DOHH2 (cell line): ENCODE data around the gene MAP4K3.

Source experiments
- H3F3A ChIP-seq: fragments of 200-600 bp; sonication (generic), shearing (Covaris generic); 2 replicates; pipeline ENCODE4 v1.6.0; 2016; ENCODE audit warnings: antibody characterized with exemption, mild to moderate bottlenecking; ENCODE audit not compliant: control insufficient read depth, insufficient read depth
- H3K27ac ChIP-seq: fragments of 200-600 bp; sonication (generic); 2 replicates; pipeline ENCODE4 v1.5.1; 2014; ENCODE audit warnings: low read depth, mild to moderate bottlenecking, low read length, moderate library complexity
- H3K27me3 ChIP-seq: fragments of 200-600 bp; sonication (generic); 2 replicates; pipeline ENCODE4 v1.6.1; 2014; ENCODE audit warnings: mild to moderate bottlenecking, low read length, mixed read lengths; ENCODE audit not compliant: control insufficient read depth
- H3K36me3 ChIP-seq: fragments of 200-600 bp; sonication (generic); 2 replicates; pipeline ENCODE4 v1.6.1; 2014; ENCODE audit warnings: mild to moderate bottlenecking, low read length, moderate library complexity, mixed read lengths; ENCODE audit not compliant: control insufficient read depth
- H3K4me1 ChIP-seq: fragments of 200-600 bp; sonication (generic); 2 replicates; pipeline ENCODE4 v1.6.1; 2014; ENCODE audit warnings: mild to moderate bottlenecking, low read length, mixed read lengths; ENCODE audit not compliant: control insufficient read depth
- H3K4me2 ChIP-seq: fragments of 200-600 bp; sonication (generic); 2 replicates; pipeline ENCODE4 v1.6.0; 2014; ENCODE audit warnings: mild to moderate bottlenecking, low read length, moderate library complexity
- H3K4me3 ChIP-seq: fragments of 200-600 bp; sonication (generic); 2 replicates; pipeline ENCODE4 v1.5.1; 2014; ENCODE audit warnings: mild to moderate bottlenecking, low read length, mixed read lengths
- H3K79me2 ChIP-seq: fragments of 200-600 bp; sonication (generic); 2 replicates; pipeline ENCODE4 v1.6.1; 2014; ENCODE audit warnings: mild to moderate bottlenecking, low read length, mixed read lengths; ENCODE audit not compliant: control insufficient read depth
- H3K9me2 ChIP-seq: fragments of 200-600 bp; sonication (generic); replicated peaks from 2 replicates; pipeline ENCODE4 v1.6.1; 2014; ENCODE audit warnings: mild to moderate bottlenecking, low read length, mixed read lengths; ENCODE audit not compliant: control insufficient read depth
- H3K9me3 ChIP-seq: fragments of 200-600 bp; sonication (generic); 2 replicates; pipeline ENCODE4 v1.6.1; 2014; ENCODE audit warnings: antibody characterized with exemption, low read length, mixed read lengths; ENCODE audit not compliant: control insufficient read depth, insufficient read depth
- H4K20me1 ChIP-seq: fragments of 200-600 bp; sonication (generic); 2 replicates; pipeline ENCODE4 v1.6.0; 2014; ENCODE audit warnings: low read depth, mild to moderate bottlenecking, antibody characterized with exemption, low read length, moderate library complexity; ENCODE audit not compliant: control insufficient read depth, insufficient read depth
- CTCF ChIP-seq: fragments of 200-600 bp; sonication (generic); IDR thresholded peaks from one replicate; pipeline ENCODE4 v1.5.1; 2014; ENCODE audit warnings: antibody characterized with exemption, mild to moderate bottlenecking, low read depth, low read length; ENCODE audit not compliant: poor library complexity, severe bottlenecking
- EZH2phosphoT487 ChIP-seq: fragments of 200-600 bp; sonication (generic); IDR thresholded peaks from 2 replicates; pipeline ENCODE4 v1.6.1; 2017; ENCODE audit warnings: borderline replicate concordance, mild to moderate bottlenecking, antibody characterized with exemption, low read length, moderate library complexity, mixed read lengths

Gene MAP4K3

GRCh38 chr2:39466311-39466710 is 29.2 kb upstream of the MAP4K3 start:
- TF ChIP-seq CTCF: no peak
- no peak for TF ChIP-seq EZH2phosphoT487
- no peaks in the 10 kb centered on the region for H3K36me3 ChIP-seq
- H3F3A ChIP-seq: no peaks in the 10 kb centered on the region

GRCh38 chr2:39464864-39465263 is 27.8 kb upstream of the MAP4K3 start:
- no peaks in the 10 kb centered on the region for H3K36me3 ChIP-seq
- no peak overlapping the region for H3K4me3 ChIP-seq
- no peaks in the 10 kb centered on the region for H3F3A ChIP-seq
- H3K9me2 ChIP-seq: no peaks in the 10 kb centered on the region
- no peak overlapping the region for H3K4me2 ChIP-seq
- H4K20me1 ChIP-seq: no peaks in the 10 kb centered on the region
- no peaks in the 10 kb centered on the region for H3K9me3 ChIP-seq
- no peaks in the 10 kb centered on the region for H3K27me3 ChIP-seq
- H3K79me2 ChIP-seq: no peaks in the 10 kb centered on the region
- H3K4me1 ChIP-seq: peaks cover 10% of the 10 kb centered on the region
- H3K27ac ChIP-seq: no peak overlapping the region
- no peak for TF ChIP-seq EZH2phosphoT487
- TF ChIP-seq CTCF: no peak

More at GRCh38 chr2:39466311-39466710, 29.2 kb upstream of the MAP4K3 start:
- Histone ChIP-seq H3K9me2 (no peaks in the 10 kb centered on the region), H3K79me2 (no peaks in the 10 kb centered on the region), H3K9me3 (no peaks in the 10 kb centered on the region), H3K27me3 (no peaks in the 10 kb centered on the region), H4K20me1 (no peaks in the 10 kb centered on the region), H3K27ac (no peak overlapping the region), H3K4me1 (peaks cover 21% of the 10 kb centered on the region), H3K4me2 (no peak overlapping the region), H3K4me3 (no peak overlapping the region)

GRCh38 chr2:39455826-39456225 is 18.7 kb upstream of the MAP4K3 start:
- no peaks in the 10 kb centered on the region for H3K4me1 ChIP-seq
- no peaks in the 10 kb centered on the region for H3K9me2 ChIP-seq
- H4K20me1 ChIP-seq: no peaks in the 10 kb centered on the region
- H3K27me3 ChIP-seq: no peaks in the 10 kb centered on the region
- no peaks in the 10 kb centered on the region for H3K79me2 ChIP-seq
- H3K4me2 ChIP-seq: no peak overlapping the region
- no peak overlapping the region for H3K27ac ChIP-seq
- H3K4me3 ChIP-seq: no peak overlapping the region
- no peaks in the 10 kb centered on the region for H3F3A ChIP-seq
- TF ChIP-seq EZH2phosphoT487 (no peak), CTCF (no peak)
- H3K9me3 ChIP-seq: no peaks in the 10 kb centered on the region
- H3K36me3 ChIP-seq: no peaks in the 10 kb centered on the region

GRCh38 chr2:39452396-39452795 is 15.3 kb upstream of the MAP4K3 start:
- Histone ChIP-seq H3K9me3 (no peaks in the 10 kb centered on the region), H4K20me1 (no peaks in the 10 kb centered on the region), H3K4me1 (no peaks in the 10 kb centered on the region), H3K79me2 (no peaks in the 10 kb centered on the region), H3K27me3 (no peaks in the 10 kb centered on the region), H3F3A (no peaks in the 10 kb centered on the region), H3K9me2 (no peaks in the 10 kb centered on the region), H3K4me2 (no peak overlapping the region), H3K4me3 (no peak overlapping the region), H3K27ac (no peak overlapping the region), H3K36me3 (no peaks in the 10 kb centered on the region)
- no peak for TF ChIP-seq EZH2phosphoT487
- TF ChIP-seq CTCF: no peak
